Measurements from ENCODE around the gene HSD11B2.

The HSD11B2 gene

DNA sequence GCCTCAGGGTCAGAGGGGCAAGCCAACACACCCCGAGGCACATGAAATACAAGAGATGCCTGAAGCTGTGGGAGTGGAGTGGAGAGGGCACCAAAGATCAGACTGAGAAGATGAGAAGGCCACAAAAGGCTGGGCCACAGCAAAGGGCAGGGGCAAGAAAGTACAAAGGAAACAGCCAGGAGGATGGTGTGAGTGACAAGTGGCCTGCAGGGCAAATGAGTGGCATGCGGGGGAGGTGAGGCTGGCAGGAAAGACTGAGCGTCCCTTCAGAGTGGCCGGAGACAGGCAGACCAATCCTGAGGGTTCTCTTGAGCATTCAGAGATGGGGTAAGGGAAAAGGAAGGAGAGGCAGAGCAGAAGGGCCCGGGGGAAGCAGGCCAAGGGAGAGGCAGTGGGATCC lies 23.2 kb downstream of the HSD11B2 start:
- no peak for DNase-seq (ENCODE audit: low spot score)
- CTCF ChIA-PET, result no interaction called here
- TF ChIP-seq, protein P1, sequence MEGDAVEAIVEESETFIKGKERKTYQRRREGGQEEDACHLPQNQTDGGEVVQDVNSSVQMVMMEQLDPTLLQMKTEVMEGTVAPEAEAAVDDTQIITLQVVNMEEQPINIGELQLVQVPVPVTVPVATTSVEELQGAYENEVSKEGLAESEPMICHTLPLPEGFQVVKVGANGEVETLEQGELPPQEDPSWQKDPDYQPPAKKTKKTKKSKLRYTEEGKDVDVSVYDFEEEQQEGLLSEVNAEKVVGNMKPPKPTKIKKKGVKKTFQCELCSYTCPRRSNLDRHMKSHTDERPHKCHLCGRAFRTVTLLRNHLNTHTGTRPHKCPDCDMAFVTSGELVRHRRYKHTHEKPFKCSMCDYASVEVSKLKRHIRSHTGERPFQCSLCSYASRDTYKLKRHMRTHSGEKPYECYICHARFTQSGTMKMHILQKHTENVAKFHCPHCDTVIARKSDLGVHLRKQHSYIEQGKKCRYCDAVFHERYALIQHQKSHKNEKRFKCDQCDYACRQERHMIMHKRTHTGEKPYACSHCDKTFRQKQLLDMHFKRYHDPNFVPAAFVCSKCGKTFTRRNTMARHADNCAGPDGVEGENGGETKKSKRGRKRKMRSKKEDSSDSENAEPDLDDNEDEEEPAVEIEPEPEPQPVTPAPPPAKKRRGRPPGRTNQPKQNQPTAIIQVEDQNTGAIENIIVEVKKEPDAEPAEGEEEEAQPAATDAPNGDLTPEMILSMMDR (conservative IDR thresholded peaks at IDR 0.05; ENCODE audit: low read depth), result no peak
- POLR2A ChIA-PET (ENCODE audit: low non-redundant PET), result no interaction called here
- no peak overlapping the region for H3K27ac ChIP-seq

GRCh38 chr16:67454852-67455251 lies 23.9 kb downstream of the HSD11B2 start:
- DNase-seq (ENCODE audit: low spot score), result no peak
- TF ChIP-seq, protein P1 (conservative IDR thresholded peaks at IDR 0.05; ENCODE audit: low read depth), result no peak
- ChIA-PET CTCF (no interaction called here), POLR2A (ENCODE audit: low non-redundant PET) (interaction anchor here (0.8 kb wide), 1 partner anchor 22 kb away, joined by 4 read pairs; no protein-coding TSS in a partner anchor)
- H3K27ac ChIP-seq, result no peak overlapping the region

GRCh38 chr16:67456391-67457081 lies 25.6 kb downstream of the HSD11B2 start:
- TF ChIP-seq, protein P1 (conservative IDR thresholded peaks at IDR 0.05; ENCODE audit: low read depth), result peak; percentile 25
- peak overlapping the region; percentile 53 for H3K27ac ChIP-seq
- no peak for DNase-seq (ENCODE audit: low spot score)
- POLR2A ChIA-PET (ENCODE audit: low non-redundant PET), result no interaction called here
- CTCF ChIA-PET, result interaction anchor here (0.6 to 1.6 kb wide), 4 partner anchors 8 to 42 kb away, joined by 3 to 6 read pairs (median 4); no protein-coding TSS in a partner anchor

GRCh38 chr16:67457611-67458010 lies 26.7 kb downstream of the HSD11B2 start:
- no peak for DNase-seq (ENCODE audit: low spot score)
- ChIA-PET POLR2A (ENCODE audit: low non-redundant PET) (no interaction called here), CTCF (interaction anchor here (0.6 to 0.7 kb wide), 2 partner anchors 22 to 259 kb away, joined by 3 read pairs; partner anchors contain the start of gene ELMO3)
- peak overlapping the region; percentile 53 for H3K27ac ChIP-seq
- TF ChIP-seq, protein P1 (conservative IDR thresholded peaks at IDR 0.05; ENCODE audit: low read depth), result no peak

GRCh38 chr16:67458121-67458641 lies 27.3 kb downstream of the HSD11B2 start:
- POLR2A ChIA-PET (ENCODE audit: low non-redundant PET), result interaction anchor here (0.6 kb wide), 1 partner anchor 694 kb away, joined by 3 read pairs; no protein-coding TSS in a partner anchor
- CTCF ChIA-PET, result interaction anchor here (0.6 to 0.7 kb wide), 2 partner anchors 21 to 259 kb away, joined by 3 read pairs; partner anchors contain the start of gene ELMO3
- peak overlapping the region; percentile 53 for H3K27ac ChIP-seq
- DNase-seq (ENCODE audit: low spot score), result no peak
- TF ChIP-seq, protein P1 (conservative IDR thresholded peaks at IDR 0.05; ENCODE audit: low read depth), result no peak

DNA sequence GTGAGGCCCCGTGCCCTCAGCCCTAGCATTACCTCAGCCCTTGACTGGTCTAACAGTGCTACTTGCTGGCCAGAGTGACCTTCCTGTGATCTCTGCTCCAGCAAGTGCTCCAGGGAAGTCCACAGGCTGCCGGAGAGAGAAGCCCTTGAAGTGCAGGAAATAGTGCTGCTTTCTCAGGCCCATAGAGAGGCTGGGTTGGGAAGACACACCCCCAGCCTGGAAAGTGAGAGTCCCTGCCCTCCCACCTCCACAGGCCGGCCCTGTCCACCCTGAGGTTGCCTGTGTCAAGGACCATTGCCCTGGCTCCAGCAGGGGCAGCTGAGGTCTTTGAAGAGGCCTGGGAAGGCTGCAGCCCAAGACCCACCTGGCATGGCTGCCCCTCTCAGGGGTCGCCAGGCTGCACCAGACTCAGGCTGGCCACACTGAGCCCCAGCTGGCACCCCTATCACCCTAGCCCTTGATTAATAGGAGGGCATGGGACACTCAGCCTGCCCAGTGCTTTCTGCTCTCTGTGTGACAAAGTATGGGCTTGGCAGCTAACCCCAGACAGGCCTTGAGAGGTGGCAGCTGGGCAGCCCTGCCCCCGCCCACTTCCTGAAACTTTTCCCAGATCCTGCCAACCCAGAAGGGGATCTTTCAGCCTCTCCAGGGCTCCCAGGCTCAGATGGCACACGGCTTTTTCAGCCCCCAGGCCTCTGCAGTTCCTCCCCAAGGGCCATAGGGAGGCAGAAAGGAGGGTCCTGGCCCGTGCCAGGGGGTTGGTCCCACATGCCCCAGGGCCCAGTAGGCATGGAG lies 28.3 kb downstream of the HSD11B2 start:
- peak overlapping the region; percentile 53 for H3K27ac ChIP-seq
- DNase-seq (ENCODE audit: low spot score), result no peak
- CTCF ChIA-PET, result interaction anchor here (1.7 kb wide), 1 partner anchor 31 kb away, joined by 4 read pairs; no protein-coding TSS in a partner anchor
- TF ChIP-seq, protein P1 (conservative IDR thresholded peaks at IDR 0.05; ENCODE audit: low read depth), result no peak
- POLR2A ChIA-PET (ENCODE audit: low non-redundant PET), result interaction anchor here (0.6 kb wide), 2 partner anchors 378 to 693 kb away, joined by 3 read pairs; no protein-coding TSS in a partner anchor

Data from RWPE1 (cell line).